Upper lobe of left lung (tissue), 4 donors: ENCODE data around the gene SLC44A5.

Source experiments
- CTCF ChIP-seq, 6 experiments: fragments of 450-650 bp in 4 of 6; fragments of 200-600 bp in 2 of 6; sonication (generic) in 2 of 6; IDR thresholded peaks; one replicate each; pipeline ENCODE4 v1.5.1; 2016 to 2019; ENCODE audit warnings: antibody characterized with exemption in 6 of 6
- POLR2A ChIP-seq, 4 donors: fragments of 450-650 bp; IDR thresholded peaks; one replicate each; pipeline ENCODE4 v1.5.1; 2016 to 2017; ENCODE audit warnings: antibody characterized with exemption in 4 of 4, mild to moderate bottlenecking in 2 of 4
- POLR2AphosphoS5 ChIP-seq, 2 donors: sonication (generic); formaldehyde crosslinking; IDR thresholded peaks; one replicate each; pipeline ENCODE4 v1.5.1; 2017; ENCODE audit warnings: antibody characterized with exemption in 2 of 2

- TF ChIP-seq CTCF (IDR thresholded peaks at IDR 0.05) (no peak), POLR2A (IDR thresholded peaks at IDR 0.05) (no peak), POLR2AphosphoS5 (IDR thresholded peaks at IDR 0.05) (no peak)
Measured at GRCh38 chr1:75264112-75264511, 346.8 kb downstream of the SLC44A5 start.
